ENCODE measurements around the gene EIF2B2. TPM values are rescaled to one million over a fixed set of nuclear protein-coding genes. Genes with fewer than 3 reads are reported as not detected.
A peak's percentile ranks its signal among the peaks of the same experiment; 100 is the strongest.

The EIF2B2 gene
- total RNA-seq, 4 donors from 2014 or later: 27.3 to 41.9 (median 35.5) TPM

GRCh38 chr14:74980731-74981461 is 21.8 kb upstream of the EIF2B2 start:
- no peaks in the 10 kb centered on the region for H3K4me1 ChIP-seq
- intact Hi-C loops (cut with DNase I; ENCODE audit: low total_unique reads): no loop called here
- TF ChIP-seq POLR2A (IDR thresholded peaks at IDR 0.05): no peak
- TF ChIP-seq CTCF (IDR thresholded peaks at IDR 0.05): no peak
- H3K4me3 ChIP-seq: no peak overlapping the region
- H3K27ac ChIP-seq: no peak overlapping the region
- no peaks in the 10 kb centered on the region for H3K9me3 ChIP-seq
- H3K27me3 ChIP-seq: no peaks in the 10 kb centered on the region
- DNase-seq: peak in 1 of 2 donors; percentile 31
- H3K36me3 ChIP-seq: no peaks in the 10 kb centered on the region

GRCh38 chr14:74981462-74981782 is 21.3 kb upstream of the EIF2B2 start:
- H3K27me3 ChIP-seq: no peaks in the 10 kb centered on the region
- H3K4me1 ChIP-seq: no peaks in the 10 kb centered on the region
- intact Hi-C loops (cut with DNase I; ENCODE audit: low total_unique reads): no loop called here
- DNase-seq: no peak
- no peak overlapping the region for H3K4me3 ChIP-seq
- no peaks in the 10 kb centered on the region for H3K36me3 ChIP-seq
- no peaks in the 10 kb centered on the region for H3K9me3 ChIP-seq
- TF ChIP-seq POLR2A (IDR thresholded peaks at IDR 0.05) (no peak), CTCF (IDR thresholded peaks at IDR 0.05) (no peak)
- no peak overlapping the region for H3K27ac ChIP-seq

GRCh38 chr14:74981833-74982232 is 20.9 kb upstream of the EIF2B2 start:
- H3K36me3 ChIP-seq: no peaks in the 10 kb centered on the region
- H3K4me3 ChIP-seq: no peak overlapping the region
- no peaks in the 10 kb centered on the region for H3K27me3 ChIP-seq
- DNase-seq: no peak
- no peak for TF ChIP-seq CTCF (IDR thresholded peaks at IDR 0.05)
- TF ChIP-seq POLR2A (IDR thresholded peaks at IDR 0.05): no peak
- intact Hi-C loops (cut with DNase I; ENCODE audit: low total_unique reads): no loop called here
- H3K9me3 ChIP-seq: no peaks in the 10 kb centered on the region
- no peak overlapping the region for H3K27ac ChIP-seq
- H3K4me1 ChIP-seq: no peaks in the 10 kb centered on the region

- no peaks in the 10 kb centered on the region for H3K27me3 ChIP-seq
- intact Hi-C loops (cut with DNase I; ENCODE audit: low total_unique reads): no loop called here
- no peak overlapping the region for H3K4me3 ChIP-seq
- no peaks in the 10 kb centered on the region for H3K36me3 ChIP-seq
- no peak overlapping the region for H3K27ac ChIP-seq
- no peaks in the 10 kb centered on the region for H3K4me1 ChIP-seq
- H3K9me3 ChIP-seq: no peaks in the 10 kb centered on the region
- no peak for TF ChIP-seq POLR2A (IDR thresholded peaks at IDR 0.05)
- TF ChIP-seq CTCF (IDR thresholded peaks at IDR 0.05): no peak
- no peak for DNase-seq
These were observed 20.1 kb upstream of the EIF2B2 start for GRCh38 chr14:74982661-74983060.

- TF ChIP-seq POLR2A (IDR thresholded peaks at IDR 0.05) (no peak), CTCF (IDR thresholded peaks at IDR 0.05) (no peak)
- no peaks in the 10 kb centered on the region for H3K9me3 ChIP-seq
- no peak overlapping the region for H3K4me3 ChIP-seq
- no peaks in the 10 kb centered on the region for H3K27me3 ChIP-seq
- intact Hi-C loops (cut with DNase I; ENCODE audit: low total_unique reads): no loop called here
- no peak overlapping the region for H3K27ac ChIP-seq
- no peak for DNase-seq
- no peaks in the 10 kb centered on the region for H3K4me1 ChIP-seq
- H3K36me3 ChIP-seq: no peaks in the 10 kb centered on the region
These were observed 19.4 kb upstream of the EIF2B2 start for GRCh38 chr14:74983343-74983742.

All from uterus (tissue), 4 donors.